GM10248 (cell line): Measurements from ENCODE around the gene MT1G.

Source experiments
- CTCF ChIA-PET: fragments of 300-600 bp; sonication (Branson Sonifier 250); formaldehyde crosslinking; extraction: SDS; loops from one replicate; lab custom pipeline; 2021; ENCODE audit warnings: antibody characterized with exemption; lab: Yijun Ruan, JAX
- POLR2A ChIA-PET: fragments of 350-650 bp; sonication (Branson Sonifier 250); formaldehyde crosslinking; extraction: SDS; loops from one replicate; lab custom pipeline; 2020; ENCODE audit warnings: antibody characterized with exemption; lab: Yijun Ruan, JAX
- DNase-seq: peaks from one replicate; pipeline ENCODE4 v3.0.0; 2012; ENCODE audit errors: extremely low spot score
- CTCF ChIP-seq: IDR thresholded peaks from 2 replicates; pipeline ENCODE4 v1.5.1; 2012; ENCODE audit warnings: mild to moderate bottlenecking, low read depth; ENCODE audit errors: extremely low read depth, missing control alignments, control extremely low read depth

Gene MT1G

GRCh38 chr16:56617212-56618085 lies 50.4 kb downstream of the MT1G start:
- DNase-seq: no peak
- ChIA-PET POLR2A (interaction anchor here (0.6 kb wide), 1 partner anchor 8 kb away, joined by 3 read pairs; the partner anchor contains the start of gene MT1E), CTCF (interaction anchor here (0.8 to 1.4 kb wide), 3 partner anchors 9 to 85 kb away, joined by 3 to 4 read pairs (median 4); partner anchors contain the start of gene MT1E)
- TF ChIP-seq CTCF: no peak
